Common myeloid progenitor, CD34-positive (primary cell): ENCODE results near the gene CTNNBL1.

Source experiments
- CTCF ChIA-PET: fragments of 350-600 bp; sonication (Branson Sonifier 250); formaldehyde crosslinking; loops from one replicate; lab custom pipeline; 2021; ENCODE audit warnings: antibody characterized with exemption; lab: Charles Lee
- POLR2A ChIA-PET: fragments of 350-600 bp; sonication (Branson Sonifier 250); formaldehyde crosslinking; loops from one replicate; lab custom pipeline; 2021; ENCODE audit warnings: antibody characterized with exemption; lab: Charles Lee
- DNase-seq, 3 donors: peaks; one replicate each; pipeline versions ENCODE4 v3.0.0 to v3.0.0-alpha.2; 2013
- H3K27ac ChIP-seq, 2 experiments: 1 replicate in 1 of 2; 2 replicates in 1 of 2; pipeline ENCODE4 v1.7.0; 2013; ENCODE audit warnings: inconsistent platforms in 2 of 2, low read length in 2 of 2, mild to moderate bottlenecking in 2 of 2, low read depth in 1 of 2, moderate library complexity in 1 of 2; ENCODE audit not compliant: severe bottlenecking in 2 of 2, insufficient read depth in 1 of 2, poor library complexity in 1 of 2
- H3K27me3 ChIP-seq, 5 experiments: replicated peaks in 2 of 5; 1 replicate in 3 of 5; 2 replicates in 2 of 5; pipeline versions ENCODE4 v1.6.1 to v1.7.0; 2013; ENCODE audit warnings: low read length in 4 of 5, mild to moderate bottlenecking in 2 of 5, moderate library complexity in 2 of 5, inconsistent platforms in 1 of 5; ENCODE audit not compliant: insufficient read depth in 5 of 5, control insufficient read depth in 4 of 5
- H3K36me3 ChIP-seq, 4 experiments: 1 replicate in 2 of 4; 2 replicates in 2 of 4; pipeline versions ENCODE4 v1.6.1 to v1.7.0; 2013; ENCODE audit warnings: low read length in 3 of 4, control low read depth in 1 of 4, mild to moderate bottlenecking in 1 of 4; ENCODE audit not compliant: control insufficient read depth in 4 of 4, insufficient read depth in 4 of 4
- H3K4me1 ChIP-seq, 4 experiments: 1 replicate in 3 of 4; 2 replicates in 1 of 4; pipeline versions ENCODE4 v1.6.1 to v1.7.1; 2013; ENCODE audit warnings: low read length in 3 of 4, mild to moderate bottlenecking in 3 of 4, control low read depth in 1 of 4, inconsistent platforms in 1 of 4, moderate library complexity in 1 of 4; ENCODE audit not compliant: control insufficient read depth in 4 of 4, insufficient read depth in 4 of 4; ENCODE audit errors: control extremely low read depth in 1 of 4
- H3K4me3 ChIP-seq, 7 experiments: 1 replicate in 4 of 7; 2 replicates in 3 of 7; pipeline versions ENCODE4 v1.5.1 to v1.7.0; 2013; ENCODE audit warnings: mild to moderate bottlenecking in 7 of 7, low read length in 6 of 7, moderate library complexity in 6 of 7, inconsistent platforms in 2 of 7, low read depth in 2 of 7, control low read depth in 1 of 7; ENCODE audit not compliant: insufficient read depth in 4 of 7, control insufficient read depth in 1 of 7; ENCODE audit errors: extremely low read depth in 1 of 7
- H3K9me3 ChIP-seq, 5 experiments: 1 replicate in 4 of 5; 2 replicates in 1 of 5; pipeline versions ENCODE4 v1.6.1 to v1.7.1; 2013; ENCODE audit warnings: low read length in 4 of 5, mild to moderate bottlenecking in 2 of 5, inconsistent platforms in 1 of 5, low read depth in 1 of 5, moderate library complexity in 1 of 5; ENCODE audit not compliant: control insufficient read depth in 4 of 5, insufficient read depth in 2 of 5; ENCODE audit errors: control extremely low read depth in 1 of 5
- WGBS: methylation state at CpG from one replicate; pipeline ENCODE4 v1.1.5; 2013; ENCODE audit not compliant: insufficient coverage; 5-methylcytosine and 5-hydroxymethylcytosine counted together

Gene CTNNBL1

DNA sequence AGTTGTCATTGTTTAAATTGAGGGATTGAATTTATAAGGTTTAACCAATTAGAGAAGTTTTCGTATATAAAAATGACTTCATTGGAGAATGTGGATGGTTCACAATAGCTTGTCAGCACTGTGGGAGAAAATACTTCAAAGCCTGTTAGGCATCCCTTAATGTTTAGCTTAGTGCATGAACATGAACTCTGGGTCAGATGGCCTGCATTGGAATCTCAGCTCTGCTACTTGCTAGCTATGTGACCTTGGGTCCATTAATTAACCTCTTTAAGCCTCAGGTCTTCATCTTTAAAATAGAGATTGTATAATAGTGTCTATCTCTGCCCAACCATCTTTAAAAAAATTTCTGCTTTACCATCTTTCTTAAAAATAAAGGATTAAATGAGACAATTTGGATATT lies 11.1 kb downstream of the CTNNBL1 start:
- 100% methylated on average over 1 of the region's 1 CpG for WGBS
- CTCF ChIA-PET = no interaction called here
- peaks cover 3 to 12% (median 6%) of the 10 kb centered on the region in 4 experiments for H3K36me3 ChIP-seq
- H3K9me3 ChIP-seq = peaks cover 0 to 27% (median 6%) of the 10 kb centered on the region in 5 experiments
- POLR2A ChIA-PET = interaction anchor here (0.6 to 0.7 kb wide), 2 partner anchors 137 to 609 kb away, joined by 5 to 6 read pairs; partner anchors contain the start of gene RBL1
- H3K4me1 ChIP-seq = peaks cover 0 to 6% (median under 1%) of the 10 kb centered on the region in 4 experiments
- H3K27me3 ChIP-seq = no peaks in the 10 kb centered on the region
- H3K27ac ChIP-seq = no peak overlapping the region
- no peak for DNase-seq
- H3K4me3 ChIP-seq = no peak overlapping the region

- POLR2A ChIA-PET = no interaction called here
These were observed 12.5 kb downstream of the CTNNBL1 start for GRCh38 chr20:37706298-37706697.

DNA sequence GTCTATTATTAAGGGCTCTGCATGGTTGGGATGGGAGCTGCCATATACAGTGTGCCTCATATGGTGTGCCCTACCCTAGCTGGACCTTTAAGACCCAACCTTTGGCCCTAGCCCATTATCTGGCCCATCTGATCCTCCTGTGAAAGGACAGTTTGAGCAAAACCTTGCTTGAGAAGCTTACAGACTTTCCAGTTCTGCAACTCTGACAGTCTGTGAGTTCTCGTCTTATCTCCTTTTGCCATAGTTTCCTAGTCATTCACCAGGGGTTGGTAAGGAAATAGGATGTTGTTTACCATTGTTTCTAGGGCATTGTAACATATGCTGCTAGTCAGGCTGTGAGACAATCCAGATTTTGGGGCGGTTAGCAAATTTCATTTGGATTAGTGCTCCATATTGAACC lies 17.2 kb downstream of the CTNNBL1 start:
- Histone ChIP-seq H3K36me3 (peaks cover 0 to 9% (median 5%) of the 10 kb centered on the region in 4 experiments), H3K27me3 (no peaks in the 10 kb centered on the region), H3K9me3 (peaks cover 0 to 16% (median 6%) of the 10 kb centered on the region in 5 experiments), H3K27ac (peak overlapping the region; percentile 93 to 94), H3K4me1 (peaks cover 6 to 64% (median 26%) of the 10 kb centered on the region in 4 experiments), H3K4me3 (peak overlapping the region in 2 of 7 experiments; percentile 2 to 27)
- no CpG with 5 or more reads among the region's 2 CpGs for WGBS
- DNase-seq = peak; percentile 74 to 96 (median 87)
- ChIA-PET CTCF (interaction anchor here (1.6 kb wide), 1 partner anchor 12 kb away, joined by 5 read pairs; no protein-coding TSS in a partner anchor), POLR2A (interaction anchor here (1.1 kb wide), 1 partner anchor 17 kb away, joined by 3 read pairs; no protein-coding TSS in a partner anchor)

More at GRCh38 chr20:37706298-37706697, 12.5 kb downstream of the CTNNBL1 start:
- peaks cover 0 to 27% (median 6%) of the 10 kb centered on the region in 5 experiments for H3K9me3 ChIP-seq
- H3K27ac ChIP-seq = no peak overlapping the region
- peaks cover 0 to 19% (median 9%) of the 10 kb centered on the region in 4 experiments for H3K4me1 ChIP-seq
- H3K27me3 ChIP-seq = no peaks in the 10 kb centered on the region
- WGBS = 100% methylated on average over 1 of the region's 3 CpGs
- CTCF ChIA-PET = interaction anchor here (0.9 to 1.2 kb wide), 2 partner anchors 12 to 14 kb away, joined by 3 to 4 read pairs; no protein-coding TSS in a partner anchor
- DNase-seq = no peak
- H3K36me3 ChIP-seq = peaks cover 3 to 14% (median 7%) of the 10 kb centered on the region in 4 experiments
- H3K4me3 ChIP-seq = no peak overlapping the region

- 56% methylated on average over 8 of the region's 9 CpGs for WGBS
- Histone ChIP-seq H3K27ac (peak overlapping the region; percentile 93 to 94), H3K36me3 (peaks cover 0 to 7% (median 5%) of the 10 kb centered on the region in 4 experiments), H3K27me3 (no peaks in the 10 kb centered on the region), H3K9me3 (peaks cover 0 to 4% (median 3%) of the 10 kb centered on the region in 5 experiments), H3K4me3 (peak overlapping the region in 1 of 7 experiments; percentile 17), H3K4me1 (peaks cover 6 to 71% (median 26%) of the 10 kb centered on the region in 4 experiments)
- peak; percentile 71 to 90 (median 81) for DNase-seq
- CTCF ChIA-PET = interaction anchor here (0.7 to 2.0 kb wide), 3 partner anchors 18 to 89 kb away, joined by 3 to 4 read pairs (median 3); no protein-coding TSS in a partner anchor
- POLR2A ChIA-PET = no interaction called here
These were observed 18.4 kb downstream of the CTNNBL1 start for GRCh38 chr20:37711994-37712964.

DNA sequence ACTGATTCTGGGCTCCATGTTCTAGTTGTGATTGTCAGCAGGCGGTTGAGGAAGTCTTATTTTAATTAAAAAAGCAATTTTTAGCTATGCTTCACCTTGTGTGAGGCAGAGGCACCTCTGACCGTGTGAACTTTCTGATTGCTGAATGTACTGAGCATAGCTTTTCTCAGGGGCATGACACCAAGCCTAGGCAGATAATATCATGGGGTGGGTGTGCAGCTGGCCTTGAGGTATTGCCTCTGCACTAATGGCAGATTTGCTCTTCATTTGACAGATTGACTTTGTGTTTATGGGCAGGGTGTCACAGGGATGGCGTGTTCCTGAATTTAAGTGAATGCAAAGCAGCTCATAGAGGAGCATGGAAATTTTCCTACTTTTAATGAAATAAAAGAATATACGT lies 19.6 kb downstream of the CTNNBL1 start:
- peak overlapping the region in 1 of 7 experiments; percentile 17 for H3K4me3 ChIP-seq
- POLR2A ChIA-PET = no interaction called here
- no peaks in the 10 kb centered on the region for H3K9me3 ChIP-seq
- WGBS = 100% methylated on average over 1 of the region's 4 CpGs
- H3K4me1 ChIP-seq = peaks cover 6 to 71% (median 26%) of the 10 kb centered on the region in 4 experiments
- peak in 1 of 3 donors; percentile 27 for DNase-seq
- peak overlapping the region; percentile 93 to 94 for H3K27ac ChIP-seq
- CTCF ChIA-PET = interaction anchor here (1.2 to 2.0 kb wide), 2 partner anchors 19 to 45 kb away, joined by 3 to 4 read pairs; no protein-coding TSS in a partner anchor
- no peaks in the 10 kb centered on the region for H3K27me3 ChIP-seq
- H3K36me3 ChIP-seq = peaks cover 0 to 7% (median 4%) of the 10 kb centered on the region in 4 experiments

DNA sequence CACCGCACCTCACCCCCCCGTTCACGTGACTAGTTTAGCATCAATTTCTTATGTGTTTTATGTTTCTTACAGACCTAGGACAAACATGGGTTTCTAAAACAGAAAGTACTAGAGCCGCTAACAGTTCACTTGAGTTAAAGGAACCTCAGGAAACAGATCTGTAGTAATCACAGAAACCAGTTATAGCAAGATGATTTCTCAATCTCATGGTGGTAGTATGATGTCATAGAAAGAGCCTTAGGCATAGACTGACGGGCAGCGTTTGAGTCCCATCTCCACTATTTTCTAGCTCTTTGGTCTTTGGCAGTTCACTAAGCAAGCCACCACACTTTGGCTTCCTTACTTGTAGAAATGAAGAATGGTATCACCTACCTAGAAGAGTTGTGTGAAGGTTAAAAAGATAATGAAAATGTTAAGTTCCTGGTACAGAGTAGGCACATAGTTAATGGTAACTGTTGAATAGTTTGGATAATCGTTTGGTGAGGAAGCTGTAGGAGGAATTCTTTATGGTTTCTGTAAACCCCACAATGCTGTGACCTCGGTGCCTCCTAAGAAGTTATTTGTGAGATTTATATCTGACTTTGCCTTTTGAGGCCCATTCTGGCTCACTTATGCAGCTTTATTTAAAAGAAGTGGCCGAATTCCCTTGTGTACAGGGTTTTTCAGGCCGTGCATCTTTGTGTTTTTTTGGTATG lies 21.3 kb downstream of the CTNNBL1 start:
- no peaks in the 10 kb centered on the region for H3K9me3 ChIP-seq
- ChIA-PET CTCF (interaction anchor here (0.9 kb wide), 1 partner anchor 20 kb away, joined by 4 read pairs; no protein-coding TSS in a partner anchor), POLR2A (no interaction called here)
- WGBS = 48% methylated on average over 5 of the region's 10 CpGs
- no peaks in the 10 kb centered on the region for H3K27me3 ChIP-seq
- peak; percentile 61 to 93 (median 83) for DNase-seq
- H3K27ac ChIP-seq = peak overlapping the region; percentile 93 to 94
- H3K4me1 ChIP-seq = peaks cover 6 to 63% (median 25%) of the 10 kb centered on the region in 4 experiments
- H3K36me3 ChIP-seq = peaks cover 0 to 5% (median under 1%) of the 10 kb centered on the region in 4 experiments
- peak overlapping the region in 2 of 7 experiments; percentile 38 to 52 for H3K4me3 ChIP-seq
